ENCODE results near the gene ZCCHC24. TPM values are rescaled to one million over a fixed set of nuclear protein-coding genes. Genes with fewer than 3 reads are reported as not detected.

The ZCCHC24 gene
- total and polyA plus RNA-seq, 2 donors (not counting 1 experiment from before 2014, with no cell fraction given), result 33.2 to 44.4 TPM

DNA sequence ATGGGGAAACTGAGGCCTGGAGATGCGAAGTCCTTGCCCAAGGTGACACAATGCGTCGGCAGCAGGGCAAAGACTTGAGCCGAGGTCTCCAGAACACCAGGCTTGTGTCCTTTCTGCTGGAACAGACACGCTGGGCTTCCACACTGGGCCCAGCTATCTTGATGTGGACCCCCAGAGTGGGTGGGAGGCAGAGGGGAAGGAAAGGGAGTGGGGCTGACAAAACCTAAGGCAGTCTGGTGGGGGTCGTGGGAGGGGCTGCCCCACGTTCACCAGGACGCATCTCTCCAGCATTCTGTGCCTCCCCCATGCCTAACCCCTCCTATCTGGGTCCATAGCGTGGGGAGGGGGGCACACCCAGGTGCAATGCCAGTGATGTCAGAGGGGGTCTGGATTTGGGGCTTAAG, 60.0 kb downstream of the ZCCHC24 start:
- Histone ChIP-seq H2AFZ (ENCODE audit: low read length) (no peak overlapping the region), H3K4me3 (replicated peaks in 1 of 4; ENCODE audit: control extremely low read depth in 1 of 4, insufficient read depth in 1 of 4, low read depth in 3 of 4, low read length in 4 of 4) (no peak overlapping the region), H3K9me3 (ENCODE audit: control insufficient read depth, insufficient read depth, low read depth, low read length) (no peaks in the 10 kb centered on the region), H3K27ac (ENCODE audit: insufficient read depth, low read length) (no peak overlapping the region), H3K4me2 (ENCODE audit: extremely low read depth, insufficient read depth, low read length) (no peak overlapping the region), H3K9ac (ENCODE audit: insufficient read depth, low read length) (no peak overlapping the region), H3K27me3 (ENCODE audit: control insufficient read depth, insufficient read depth, low read length) (no peaks in the 10 kb centered on the region), H4K20me1 (ENCODE audit: control insufficient read depth, extremely low read depth, insufficient read depth, low read length) (no peaks in the 10 kb centered on the region), H3K4me1 (ENCODE audit: control insufficient read depth, extremely low read depth, insufficient read depth, low read length) (peaks cover 20% of the 10 kb centered on the region), H3K36me3 (ENCODE audit: control insufficient read depth, insufficient read depth, low read length) (peaks cover 23% of the 10 kb centered on the region), H3K79me2 (ENCODE audit: control insufficient read depth, insufficient read depth, low read length) (no peaks in the 10 kb centered on the region)
- DNase-seq (ENCODE audit: low read depth in 2 of 2), result no peak
- TF ChIP-seq EZH2 (IDR thresholded peaks at IDR 0.05; ENCODE audit: low read length, missing control alignments), result no peak
- TF ChIP-seq, protein P1, sequence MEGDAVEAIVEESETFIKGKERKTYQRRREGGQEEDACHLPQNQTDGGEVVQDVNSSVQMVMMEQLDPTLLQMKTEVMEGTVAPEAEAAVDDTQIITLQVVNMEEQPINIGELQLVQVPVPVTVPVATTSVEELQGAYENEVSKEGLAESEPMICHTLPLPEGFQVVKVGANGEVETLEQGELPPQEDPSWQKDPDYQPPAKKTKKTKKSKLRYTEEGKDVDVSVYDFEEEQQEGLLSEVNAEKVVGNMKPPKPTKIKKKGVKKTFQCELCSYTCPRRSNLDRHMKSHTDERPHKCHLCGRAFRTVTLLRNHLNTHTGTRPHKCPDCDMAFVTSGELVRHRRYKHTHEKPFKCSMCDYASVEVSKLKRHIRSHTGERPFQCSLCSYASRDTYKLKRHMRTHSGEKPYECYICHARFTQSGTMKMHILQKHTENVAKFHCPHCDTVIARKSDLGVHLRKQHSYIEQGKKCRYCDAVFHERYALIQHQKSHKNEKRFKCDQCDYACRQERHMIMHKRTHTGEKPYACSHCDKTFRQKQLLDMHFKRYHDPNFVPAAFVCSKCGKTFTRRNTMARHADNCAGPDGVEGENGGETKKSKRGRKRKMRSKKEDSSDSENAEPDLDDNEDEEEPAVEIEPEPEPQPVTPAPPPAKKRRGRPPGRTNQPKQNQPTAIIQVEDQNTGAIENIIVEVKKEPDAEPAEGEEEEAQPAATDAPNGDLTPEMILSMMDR (conservative IDR thresholded peaks at IDR 0.05 in 1 of 2, IDR thresholded peaks at IDR 0.05 in 1 of 2; ENCODE audit: low read depth in 1 of 2, low read length in 2 of 2), result no peak

DNA sequence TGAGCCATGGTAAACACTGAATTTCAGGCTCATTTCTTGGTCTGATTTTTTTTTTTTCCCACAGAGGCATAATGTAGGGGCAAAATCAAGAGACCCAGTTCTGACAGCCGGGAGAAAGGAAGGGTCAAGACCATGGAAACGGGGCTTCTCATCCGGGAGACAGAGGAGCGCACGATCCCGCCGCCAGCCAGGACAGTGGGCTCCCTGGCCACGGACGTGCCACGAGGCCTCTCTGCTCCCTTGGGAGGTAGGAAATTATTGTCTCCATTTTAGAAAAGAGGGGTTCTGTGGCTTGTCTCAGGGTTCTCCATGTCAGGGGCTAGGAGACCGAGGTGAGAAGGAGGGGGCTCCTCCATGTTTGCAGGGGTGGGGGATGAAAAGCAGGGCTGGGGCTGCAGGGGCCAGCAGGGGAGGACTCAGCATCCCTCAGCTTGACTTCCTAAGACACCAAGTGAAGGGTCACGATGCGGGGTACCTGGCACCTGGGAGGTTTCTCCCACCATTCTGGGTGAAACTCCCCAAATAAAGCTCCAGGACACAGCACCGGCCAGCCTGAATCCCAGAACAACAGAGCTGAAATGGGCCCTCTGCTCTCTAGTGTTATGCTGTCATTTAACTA, 60.5 kb downstream of the ZCCHC24 start:
- Histone ChIP-seq H3K4me2 (ENCODE audit: extremely low read depth, insufficient read depth, low read length) (no peak overlapping the region), H3K9me3 (ENCODE audit: control insufficient read depth, insufficient read depth, low read depth, low read length) (no peaks in the 10 kb centered on the region), H3K27ac (ENCODE audit: insufficient read depth, low read length) (no peak overlapping the region), H3K36me3 (ENCODE audit: control insufficient read depth, insufficient read depth, low read length) (peaks cover 22% of the 10 kb centered on the region), H4K20me1 (ENCODE audit: control insufficient read depth, extremely low read depth, insufficient read depth, low read length) (no peaks in the 10 kb centered on the region), H3K27me3 (ENCODE audit: control insufficient read depth, insufficient read depth, low read length) (no peaks in the 10 kb centered on the region), H3K4me3 (replicated peaks in 1 of 4; ENCODE audit: control extremely low read depth in 1 of 4, insufficient read depth in 1 of 4, low read depth in 3 of 4, low read length in 4 of 4) (no peak overlapping the region), H3K9ac (ENCODE audit: insufficient read depth, low read length) (no peak overlapping the region), H3K4me1 (ENCODE audit: control insufficient read depth, extremely low read depth, insufficient read depth, low read length) (peaks cover 26% of the 10 kb centered on the region), H3K79me2 (ENCODE audit: control insufficient read depth, insufficient read depth, low read length) (no peaks in the 10 kb centered on the region), H2AFZ (ENCODE audit: low read length) (no peak overlapping the region)
- no peak for DNase-seq (ENCODE audit: low read depth in 2 of 2)
- TF ChIP-seq, protein P1 (conservative IDR thresholded peaks at IDR 0.05 in 1 of 2, IDR thresholded peaks at IDR 0.05 in 1 of 2; ENCODE audit: low read depth in 1 of 2, low read length in 2 of 2), result no peak
- no peak for TF ChIP-seq EZH2 (IDR thresholded peaks at IDR 0.05; ENCODE audit: low read length, missing control alignments)

DNA sequence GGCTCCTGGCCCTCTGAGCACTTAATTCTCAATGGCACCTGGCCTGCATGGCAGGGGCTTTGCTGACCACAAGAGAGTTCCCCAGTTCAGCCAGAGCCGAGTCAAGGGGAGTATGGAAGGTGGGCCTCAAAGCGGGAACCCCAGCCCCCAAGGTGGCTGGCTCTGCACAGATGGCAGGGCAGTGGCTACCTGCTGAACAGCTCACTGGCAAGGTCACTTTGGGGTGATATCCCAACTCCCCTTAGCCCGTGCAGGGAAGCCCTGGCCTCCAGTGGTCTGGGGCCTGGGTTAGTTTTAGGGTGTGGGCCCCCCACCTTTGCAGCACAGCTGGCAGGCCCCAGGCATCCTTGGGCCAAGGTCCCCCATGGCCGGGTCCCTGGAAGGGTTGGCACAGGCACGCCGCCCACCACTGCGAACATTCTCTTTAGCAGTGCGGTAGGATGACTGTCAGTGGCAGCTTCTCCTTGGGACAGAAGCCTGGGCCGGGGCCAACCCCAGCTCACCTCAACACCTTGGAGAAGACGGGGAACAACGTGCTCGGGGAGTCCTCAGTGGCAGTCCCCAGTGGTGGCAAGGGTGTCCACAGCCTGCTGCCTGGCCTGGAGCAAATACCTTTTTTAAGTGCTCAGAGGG, 61.3 kb downstream of the ZCCHC24 start:
- no peak for DNase-seq (ENCODE audit: low read depth in 2 of 2)
- no peaks in the 10 kb centered on the region for H4K20me1 ChIP-seq (ENCODE audit: control insufficient read depth, extremely low read depth, insufficient read depth, low read length)

More for the DNA sequence above, 61.3 kb downstream of the ZCCHC24 start:
- no peaks in the 10 kb centered on the region for H3K79me2 ChIP-seq (ENCODE audit: control insufficient read depth, insufficient read depth, low read length)
- no peak overlapping the region for H3K27ac ChIP-seq (ENCODE audit: insufficient read depth, low read length)
- no peak overlapping the region for H2AFZ ChIP-seq (ENCODE audit: low read length)
- H3K27me3 ChIP-seq (ENCODE audit: control insufficient read depth, insufficient read depth, low read length), result no peaks in the 10 kb centered on the region
- no peak overlapping the region for H3K9ac ChIP-seq (ENCODE audit: insufficient read depth, low read length)
- H3K4me1 ChIP-seq (ENCODE audit: control insufficient read depth, extremely low read depth, insufficient read depth, low read length), result peaks cover 33% of the 10 kb centered on the region
- H3K4me2 ChIP-seq (ENCODE audit: extremely low read depth, insufficient read depth, low read length), result no peak overlapping the region
- H3K9me3 ChIP-seq (ENCODE audit: control insufficient read depth, insufficient read depth, low read depth, low read length), result no peaks in the 10 kb centered on the region
- H3K36me3 ChIP-seq (ENCODE audit: control insufficient read depth, insufficient read depth, low read length), result peaks cover 22% of the 10 kb centered on the region
- H3K4me3 ChIP-seq (replicated peaks in 1 of 4; ENCODE audit: control extremely low read depth in 1 of 4, insufficient read depth in 1 of 4, low read depth in 3 of 4, low read length in 4 of 4), result no peak overlapping the region
- TF ChIP-seq, protein P1 (conservative IDR thresholded peaks at IDR 0.05 in 1 of 2, IDR thresholded peaks at IDR 0.05 in 1 of 2; ENCODE audit: low read depth in 1 of 2, low read length in 2 of 2), result no peak
- no peak for TF ChIP-seq EZH2 (IDR thresholded peaks at IDR 0.05; ENCODE audit: low read length, missing control alignments)

All from fibroblast of lung (primary cell).